Hematopoietic multipotent progenitor cell (in vitro differentiated cells): Measurements from ENCODE around the gene SLC2A13. TPM values are rescaled to one million over a fixed set of nuclear protein-coding genes. Genes with fewer than 3 reads are reported as not detected.

Experiments used
- DNase-seq, 3 donors: peaks; one replicate each; pipeline ENCODE4 v3.0.0-alpha.2; 2011 to 2015; ENCODE audit warnings: low read depth in 2 of 3, low spot score in 2 of 3
- total RNA-seq: library from RNA; depleted of rRNA; stranded (reverse); fragments of >200 nt; gene quantifications from one replicate; pipeline ENCODE4 v1.2.3, GENCODE V29; 2012

SLC2A13 gene
- total RNA-seq: 4.0 TPM

GRCh38 chr12:40105515-40106201 is at the start of gene SLC2A13:
Gene SLC2A13 (minus strand): TSS chr12:40106081. CDS start chr12:40105808, 273 bp downstream.
- peak; percentile 70 to 77 (median 77) for DNase-seq

- DNase-seq: no peak
These were observed 48.5 kb upstream of the SLC2A13 start for GRCh38 chr12:40154381-40154780.

DNA sequence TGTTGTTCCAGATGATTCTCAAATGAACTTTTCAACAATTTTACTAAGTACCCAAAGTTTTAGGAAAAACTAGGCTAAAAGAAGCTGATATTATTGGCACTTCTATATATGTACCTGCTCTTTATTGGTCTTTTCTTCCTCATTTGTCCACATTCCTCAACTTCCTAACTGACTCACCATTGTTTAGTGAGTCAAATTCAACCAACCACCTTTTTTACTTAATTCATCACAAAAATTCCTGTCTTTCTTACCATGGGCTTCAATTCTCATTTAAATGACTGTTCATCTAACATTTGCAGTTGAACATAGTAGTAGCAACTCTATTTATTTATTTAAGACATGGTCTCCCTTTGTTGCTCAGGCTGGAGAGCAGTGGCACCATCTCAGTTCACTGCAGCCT is 47.6 kb upstream of the SLC2A13 start:
- DNase-seq: no peak

- peak in 2 of 3 donors; percentile 44 to 70 for DNase-seq
These were observed 47.0 kb upstream of the SLC2A13 start for GRCh38 chr12:40152783-40153383.

- DNase-seq: no peak
These were observed 43.9 kb upstream of the SLC2A13 start for GRCh38 chr12:40149673-40150260.

- peak in 1 of 3 donors; percentile 30 for DNase-seq
These were observed 41.2 kb upstream of the SLC2A13 start for GRCh38 chr12:40146800-40147797.

DNA sequence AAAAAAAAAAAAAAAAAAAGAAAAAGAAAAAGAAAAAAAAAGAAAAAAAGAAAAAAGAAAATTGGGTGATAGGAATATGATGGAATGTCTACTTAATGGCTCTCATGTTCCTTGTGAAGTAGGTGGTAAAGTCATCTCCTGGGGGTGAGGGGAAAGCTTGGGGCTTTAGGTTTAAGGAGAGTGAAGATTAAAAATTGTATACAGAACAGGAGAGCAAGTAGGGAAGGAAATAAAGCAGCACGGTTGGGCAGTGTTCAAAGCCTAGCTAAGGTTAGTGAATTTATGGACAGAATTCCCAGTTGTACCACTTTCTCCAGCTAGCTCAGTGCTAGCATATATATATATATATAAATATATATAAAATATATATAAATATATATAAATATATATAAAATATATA is 40.0 kb upstream of the SLC2A13 start:
- DNase-seq: peak in 1 of 3 donors; percentile 23

GRCh38 chr12:40144023-40144422 is 38.1 kb upstream of the SLC2A13 start:
- peak in 1 of 3 donors; percentile 18 for DNase-seq

GRCh38 chr12:40142001-40142744 is 36.3 kb upstream of the SLC2A13 start:
- peak in 1 of 3 donors; percentile 11 for DNase-seq

DNA sequence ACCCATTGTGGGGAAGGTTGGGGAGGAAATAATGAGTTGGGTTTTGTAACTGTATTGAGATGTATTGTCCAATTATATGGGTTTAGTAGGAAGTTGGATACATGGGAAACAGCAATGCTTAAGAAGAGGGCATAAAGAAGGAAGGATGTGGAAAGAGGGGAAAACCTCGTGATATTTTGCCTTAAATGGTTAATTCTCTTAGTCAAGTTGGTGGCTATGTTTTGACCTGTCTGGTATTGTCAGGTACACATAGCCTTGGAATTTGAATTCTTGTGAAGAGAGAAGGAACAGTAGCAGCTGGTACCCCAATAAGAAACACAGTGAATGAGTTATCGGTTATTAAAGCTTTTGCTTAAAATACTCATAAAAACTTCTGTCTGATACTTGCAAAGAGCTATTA is 32.6 kb upstream of the SLC2A13 start:
- no peak for DNase-seq

DNA sequence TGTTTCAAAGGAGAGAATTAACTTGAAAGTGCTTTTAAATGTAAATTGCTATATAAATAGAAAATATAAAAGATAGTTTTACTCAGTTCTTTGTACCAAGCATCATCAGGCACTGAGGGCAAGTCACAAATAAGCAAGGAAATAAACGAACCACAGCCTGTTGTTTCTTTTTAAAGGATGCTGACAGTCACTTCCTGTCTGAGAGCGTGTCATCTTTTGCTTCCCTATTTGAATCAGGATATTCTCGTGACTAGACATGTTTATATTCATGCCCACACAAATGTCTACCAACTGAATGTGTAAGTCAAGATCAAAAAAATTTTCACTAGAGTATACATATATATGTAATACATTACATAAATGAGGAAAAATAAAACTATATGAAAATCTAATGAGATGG is 31.4 kb upstream of the SLC2A13 start:
- peak in 2 of 3 donors; percentile 37 to 64 for DNase-seq

- no peak for DNase-seq
These were observed 21.5 kb upstream of the SLC2A13 start for GRCh38 chr12:40127408-40127807.

DNA sequence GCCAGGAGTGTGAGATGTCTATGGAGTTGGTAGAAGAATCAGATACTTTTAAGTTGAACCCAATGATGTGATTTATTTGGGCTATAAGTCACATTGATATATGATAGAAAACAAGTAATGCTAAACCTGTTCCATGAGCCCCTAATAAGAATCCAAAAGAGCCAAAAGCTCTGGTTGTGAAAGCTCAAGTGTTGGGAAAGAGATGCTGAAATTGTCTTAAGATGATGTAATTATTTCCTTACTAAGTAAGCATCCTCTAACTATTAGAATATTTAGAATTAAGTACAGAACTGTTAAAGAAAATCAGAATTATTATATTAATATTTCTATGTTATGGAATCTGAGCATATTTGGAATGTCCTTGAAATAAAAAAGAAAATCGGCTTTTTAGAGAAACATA is 17.6 kb upstream of the SLC2A13 start:
- no peak for DNase-seq

GRCh38 chr12:40122842-40123241 is 17.0 kb upstream of the SLC2A13 start:
- no peak for DNase-seq

DNA sequence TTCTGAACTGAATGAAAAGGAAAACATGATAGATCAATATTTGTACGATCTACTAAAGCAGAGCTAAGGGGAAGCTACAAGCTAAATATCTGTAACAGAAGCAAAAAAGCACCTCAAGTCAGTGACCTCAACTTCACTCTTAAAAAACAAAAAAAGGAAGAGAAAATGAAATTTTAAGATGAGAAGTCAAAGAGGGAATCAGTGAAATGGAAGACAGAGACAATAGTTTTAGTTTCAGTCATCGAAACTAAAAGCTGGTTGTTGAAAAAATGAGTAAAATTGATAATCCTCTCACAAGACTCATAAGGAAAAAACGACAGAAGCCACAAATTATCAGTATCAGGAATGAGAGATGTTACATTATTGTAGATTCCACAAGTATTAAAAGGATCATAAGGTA is 11.9 kb upstream of the SLC2A13 start:
- no peak for DNase-seq

DNA sequence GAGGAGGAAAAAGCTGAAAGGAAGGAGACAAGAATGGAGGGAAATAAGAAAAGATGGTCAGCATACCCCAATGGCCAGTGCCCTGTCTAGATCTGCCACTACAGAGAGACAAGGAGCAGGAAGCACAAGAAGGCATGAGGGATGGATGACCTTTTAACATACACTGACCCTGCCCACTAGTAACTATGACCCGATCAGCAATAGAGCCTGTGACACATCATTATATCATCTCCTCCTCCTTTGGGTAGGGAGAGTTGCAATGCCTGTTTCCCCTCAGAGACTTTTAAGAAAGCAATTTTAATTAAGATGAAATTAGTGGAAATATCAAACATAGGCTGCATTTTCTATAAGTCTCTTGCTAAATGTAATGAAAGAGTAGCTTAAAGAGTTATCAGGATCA is 4.7 kb upstream of the SLC2A13 start:
- no peak for DNase-seq

GRCh38 chr12:40107803-40108620 is 2.1 kb upstream of the SLC2A13 start:
- no peak for DNase-seq

DNA sequence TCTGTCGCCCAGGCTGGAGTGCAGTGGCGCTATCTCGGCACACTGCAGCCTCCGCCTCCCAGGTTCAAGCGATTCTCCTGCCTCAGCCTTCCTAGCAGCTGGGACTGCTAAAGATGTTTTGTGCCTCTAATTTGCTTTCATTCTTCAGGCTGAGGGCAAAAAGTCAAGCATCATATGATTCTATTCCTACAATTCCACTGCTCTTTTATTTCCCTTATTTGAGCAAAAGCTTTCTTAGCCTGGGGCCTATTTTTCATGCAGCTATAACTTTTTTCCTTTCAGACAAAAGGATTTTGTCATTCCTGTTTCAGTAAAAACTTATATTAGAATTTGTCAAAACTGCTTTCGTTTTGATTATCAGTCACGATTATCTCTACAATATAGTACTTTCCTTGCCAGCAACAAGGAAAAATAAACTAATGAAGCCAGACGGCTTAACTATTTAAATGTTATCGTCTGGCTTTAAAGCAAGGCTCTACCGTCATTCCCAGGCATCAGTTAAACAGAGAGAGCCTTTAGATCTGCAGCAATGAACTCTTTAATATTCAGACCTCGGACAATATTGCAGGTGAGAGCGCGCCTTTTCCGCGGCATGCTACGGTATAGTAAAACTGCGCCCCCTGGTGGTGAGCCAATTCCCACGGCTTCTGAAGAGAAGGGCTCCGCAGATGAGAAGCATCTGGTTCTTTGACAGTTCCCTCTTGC is 1.4 kb upstream of the SLC2A13 start:
- peak; percentile 71 to 87 (median 76) for DNase-seq

DNA sequence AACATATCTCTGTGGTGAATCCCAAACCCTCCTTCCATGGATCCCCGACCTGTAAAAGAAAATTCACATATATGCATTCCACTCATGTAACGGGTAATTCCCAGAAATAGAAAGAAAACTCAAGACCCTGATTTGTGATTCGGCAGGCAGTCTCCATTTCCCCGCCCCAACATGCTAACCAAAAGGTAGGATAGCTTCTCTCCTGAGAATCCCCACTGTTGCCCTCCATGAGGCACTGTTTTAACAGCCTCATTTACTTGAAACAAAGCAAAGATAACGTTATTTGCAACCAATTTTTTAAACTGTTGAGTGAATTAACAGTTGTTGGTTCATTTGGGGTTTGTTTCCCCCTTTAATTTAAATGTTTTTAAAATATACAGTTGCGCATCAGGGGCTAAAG is 774 bp upstream of the SLC2A13 start:
- DNase-seq: no peak
